NT2/D1 (cell line): Measurements from ENCODE around the gene EIF4G3.

Source experiments
- SUZ12 ChIP-seq: IDR thresholded peaks from 2 replicates; pipeline ENCODE4 v1.6.1; 2011; ENCODE audit not compliant: insufficient read length, insufficient read depth; ENCODE audit errors: extremely low read depth
- ZNF274 ChIP-seq: IDR thresholded peaks from 2 replicates; pipeline ENCODE4 v1.6.1; 2011; ENCODE audit warnings: mild to moderate bottlenecking, low read depth, low read length

- TF ChIP-seq SUZ12 (no peak), ZNF274 (no peak)
These were observed 12.7 kb upstream of the EIF4G3 start for GRCh38 chr1:21189421-21189820.
